Stimulated activated CD8-positive, alpha-beta memory T cell treated with anti-CD3 and anti-CD28 coated beads, Interleukin-15, amount 100 ng/mL, for 4 hours (primary cell): ENCODE data around the gene KRT16.
"Not testable (repeated sequence)": the region's sequence is repeated elsewhere in the genome, so short reads cannot be mapped to it uniquely, and the experiment has no call there.

Source experiments
- DNase-seq, 2 donors: peaks; one replicate each; pipeline ENCODE4 v3.0.0-alpha.2; 2020; ENCODE audit warnings: low read depth in 2 of 2

Gene KRT16

GRCh38 chr17:41647940-41648410 is 35.4 kb upstream of the KRT16 start:
- peak; percentile 58 to 64 for DNase-seq

DNA sequence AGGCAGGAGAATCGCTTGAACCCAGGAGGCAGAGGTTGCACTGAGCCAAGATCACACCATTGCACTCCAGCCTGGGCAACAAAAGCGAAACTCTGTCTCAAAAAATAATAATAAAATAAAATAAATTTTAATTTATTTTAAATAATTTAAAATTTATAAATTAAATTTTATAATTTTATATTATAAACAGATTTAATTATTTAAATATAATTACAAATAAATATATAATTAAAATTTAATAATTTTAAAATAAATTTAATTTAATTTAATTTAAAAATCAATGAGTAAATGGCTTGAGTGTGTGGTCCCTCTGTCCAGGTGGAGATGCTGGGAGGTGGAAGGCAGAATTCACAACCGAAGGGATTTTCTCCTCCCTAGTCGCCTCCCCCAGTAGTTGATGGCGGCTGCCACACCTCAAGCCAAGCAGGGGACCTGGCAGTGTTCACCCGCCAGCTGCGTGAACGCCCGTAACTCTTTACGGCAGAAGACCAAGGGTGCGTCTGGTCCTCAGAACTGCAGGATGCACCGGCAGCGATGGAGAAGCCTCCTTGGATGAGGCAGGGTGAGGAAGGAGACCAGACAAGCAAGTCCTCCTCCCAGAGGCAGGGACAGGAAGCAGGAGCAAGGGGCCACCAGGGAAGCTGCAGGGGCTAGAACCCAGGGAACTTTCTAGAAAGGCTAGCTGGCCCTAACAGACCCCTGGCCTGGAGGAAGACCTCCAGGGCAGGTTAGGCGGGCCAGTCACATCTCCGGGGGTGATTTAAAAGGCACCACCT is 34.7 kb upstream of the KRT16 start:
- no peak for DNase-seq

- DNase-seq: no peak
Observed at GRCh38 chr17:41642252-41643156, 29.9 kb upstream of the KRT16 start.

DNA sequence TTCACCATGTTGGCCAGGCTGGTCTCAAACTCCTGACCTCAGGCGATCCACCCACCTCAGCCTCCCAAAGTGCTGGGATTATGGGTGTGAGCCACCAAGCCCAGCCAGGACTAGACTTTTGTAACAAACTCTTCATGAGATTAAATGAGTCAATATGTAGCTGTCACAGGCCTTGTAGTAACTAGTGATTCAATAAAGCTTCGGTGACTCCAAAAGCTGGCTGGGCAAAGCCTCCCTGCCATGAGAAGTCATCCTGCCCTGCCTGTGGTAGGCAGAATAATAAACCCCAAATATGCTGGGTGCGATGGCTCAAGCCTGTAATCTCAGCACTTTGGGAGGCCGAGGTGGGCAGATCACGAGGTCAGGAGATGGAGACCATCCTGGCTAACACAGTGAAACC is 28.0 kb upstream of the KRT16 start:
- DNase-seq: not testable (repeated sequence)

- DNase-seq: no peak
Observed at GRCh38 chr17:41639492-41640473, 27.2 kb upstream of the KRT16 start.

DNA sequence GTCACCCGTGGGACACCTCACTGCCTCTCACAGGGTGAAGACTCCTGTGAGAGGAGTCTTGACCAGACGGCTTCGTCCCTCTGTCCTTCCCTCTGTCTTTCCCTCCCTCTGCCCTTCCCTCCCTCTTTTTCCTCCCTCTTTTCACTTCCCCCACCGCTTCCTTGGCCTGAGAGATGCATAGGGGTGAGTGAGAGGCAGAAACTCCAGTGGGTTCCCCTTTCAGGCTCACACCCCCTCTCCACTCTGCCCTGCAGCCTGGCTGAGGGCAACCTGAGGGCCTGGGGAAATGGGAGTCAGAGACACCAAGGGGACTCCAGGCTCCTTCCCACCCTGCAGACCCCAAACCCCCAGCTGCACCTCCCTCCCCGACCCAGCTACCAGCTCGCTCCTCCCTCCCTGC is 26.4 kb upstream of the KRT16 start:
- DNase-seq: no peak

GRCh38 chr17:41638194-41638593 is 25.6 kb upstream of the KRT16 start:
- DNase-seq: no peak

DNA sequence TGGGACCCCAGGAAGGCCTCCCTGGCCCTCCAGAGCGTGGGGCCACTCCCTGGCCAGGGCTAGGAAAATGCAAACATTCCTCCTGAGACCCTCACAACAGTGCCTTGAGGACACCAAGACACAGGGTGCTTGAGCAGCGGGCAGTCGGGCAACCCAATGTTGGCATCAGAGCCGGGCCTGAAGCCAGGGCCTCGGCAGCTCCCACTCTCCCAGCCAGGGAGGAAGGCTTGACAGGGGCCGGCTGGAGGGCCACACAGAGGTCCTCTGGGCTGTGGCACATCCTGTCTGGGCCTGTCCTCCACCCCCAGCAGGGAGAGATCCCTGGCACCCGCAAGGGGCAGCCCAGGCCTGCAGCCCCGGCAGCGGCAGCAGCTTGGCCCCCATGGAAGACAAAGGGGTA is 24.1 kb upstream of the KRT16 start:
- no peak for DNase-seq

GRCh38 chr17:41635121-41636097 is 22.8 kb upstream of the KRT16 start:
- DNase-seq: no peak

GRCh38 chr17:41634639-41635038 is 22.1 kb upstream of the KRT16 start:
- DNase-seq: no peak

GRCh38 chr17:41633556-41634199 is 21.1 kb upstream of the KRT16 start:
- DNase-seq: no peak

GRCh38 chr17:41632482-41633105 is 20.0 kb upstream of the KRT16 start:
- DNase-seq: no peak

DNA sequence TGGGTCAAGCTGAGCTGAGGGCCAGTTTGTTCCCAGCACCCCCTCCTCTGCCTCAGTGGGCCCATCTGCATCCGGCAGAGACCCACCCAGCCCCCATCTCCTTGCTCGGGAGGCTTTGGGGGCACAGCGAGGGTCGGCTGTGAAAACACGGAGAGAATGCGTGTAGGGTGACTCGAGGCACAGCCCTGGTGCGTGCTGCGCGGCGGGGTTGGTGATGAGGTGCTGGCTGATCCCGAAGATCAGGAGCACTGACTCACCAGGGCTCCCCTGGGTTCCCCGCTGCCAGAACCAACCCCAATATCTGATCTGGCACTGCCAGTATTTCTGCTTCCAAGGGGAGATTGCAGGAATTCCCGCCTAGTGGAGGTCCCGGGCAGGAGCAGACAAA is 19.3 kb upstream of the KRT16 start:
- no peak for DNase-seq

- DNase-seq: no peak
Observed at GRCh38 chr17:41631025-41631897, 18.7 kb upstream of the KRT16 start.

GRCh38 chr17:41629826-41630670 is 17.5 kb upstream of the KRT16 start:
- no peak for DNase-seq

- no peak for DNase-seq
Observed at GRCh38 chr17:41629316-41629715, 16.7 kb upstream of the KRT16 start.

- DNase-seq: not testable (repeated sequence)
Observed at GRCh38 chr17:41628621-41629255, 16.2 kb upstream of the KRT16 start.
